Measurements from ENCODE around the gene FKBP6.
"Not testable (repeated sequence)": the region's sequence is repeated elsewhere in the genome, so short reads cannot be mapped to it uniquely, and the experiment has no call there.

The FKBP6 gene

DNA sequence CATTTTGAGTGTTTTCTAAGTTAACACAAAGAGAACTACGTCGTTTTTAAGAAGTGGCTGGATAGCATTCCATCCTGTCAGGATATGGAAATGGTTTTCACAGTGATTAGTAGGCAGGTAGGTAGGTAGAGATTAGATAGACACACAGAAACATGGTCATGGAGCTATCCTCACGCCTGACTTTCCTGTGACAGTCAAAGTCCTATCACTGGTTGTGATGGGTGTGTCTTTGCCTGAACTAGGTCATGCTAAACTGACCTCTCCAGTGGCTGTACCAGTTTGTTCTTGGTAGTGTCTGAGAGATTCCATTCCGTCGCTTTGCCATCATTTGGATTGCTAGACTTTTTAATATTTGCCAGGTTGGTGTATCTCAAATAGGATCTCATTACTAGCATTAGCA lies 28.2 kb downstream of the FKBP6 start:
- DNase-seq (ENCODE audit: low read depth), result no peak

DNA sequence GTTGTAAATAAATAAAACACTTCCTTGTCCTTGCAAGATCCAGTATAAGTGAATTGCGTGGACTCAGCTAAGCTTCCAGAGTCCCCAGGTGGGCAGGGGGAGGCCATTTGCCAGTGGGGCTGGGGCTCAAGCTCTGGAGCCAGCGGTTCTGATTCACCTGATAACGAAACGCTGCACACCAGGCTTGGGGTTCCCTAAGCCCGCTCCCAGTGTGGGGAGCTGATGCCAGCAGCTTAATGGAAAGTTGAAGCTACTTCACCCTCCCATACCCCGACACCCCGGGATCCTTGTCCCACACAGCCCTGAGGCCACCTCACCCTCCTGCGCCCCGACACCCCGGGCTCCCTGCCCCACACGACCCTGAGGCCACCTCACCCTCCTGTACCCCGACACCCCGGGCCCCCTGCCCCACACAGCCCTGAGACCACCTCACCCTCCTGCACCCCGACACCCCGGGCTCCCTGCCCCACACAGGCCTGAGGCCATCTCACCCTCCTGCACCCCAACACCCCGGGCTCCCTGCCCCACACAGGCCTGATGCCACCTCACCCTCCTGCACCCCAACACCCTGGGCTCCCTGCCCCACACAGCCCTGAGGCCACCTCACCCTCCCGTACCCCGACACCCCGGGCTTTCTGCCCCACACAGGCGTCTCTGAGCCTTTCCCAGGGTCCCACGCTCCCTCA lies 30.8 kb downstream of the FKBP6 start:
- no peak for DNase-seq (ENCODE audit: low read depth)

DNA sequence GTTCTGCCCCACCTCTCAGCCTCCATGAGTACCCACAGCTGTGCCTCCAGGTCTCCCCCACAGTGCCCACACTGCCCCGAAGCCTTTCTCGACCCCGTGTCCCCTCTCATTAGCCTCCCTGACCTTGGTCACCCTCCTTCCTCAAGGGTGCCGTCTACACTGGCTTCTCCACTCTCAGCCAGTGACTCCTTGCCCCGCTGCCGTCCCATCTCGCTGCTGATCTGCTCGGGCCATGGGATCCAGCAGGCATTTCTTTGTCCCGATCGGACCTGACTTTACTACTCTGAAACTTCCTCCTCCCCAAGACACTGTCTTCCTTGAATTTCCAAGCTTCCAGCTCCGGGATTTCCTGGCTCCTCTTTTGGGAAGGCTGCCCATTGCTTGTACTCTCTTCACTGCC lies 31.3 kb downstream of the FKBP6 start:
- DNase-seq (ENCODE audit: low read depth), result no peak

DNA sequence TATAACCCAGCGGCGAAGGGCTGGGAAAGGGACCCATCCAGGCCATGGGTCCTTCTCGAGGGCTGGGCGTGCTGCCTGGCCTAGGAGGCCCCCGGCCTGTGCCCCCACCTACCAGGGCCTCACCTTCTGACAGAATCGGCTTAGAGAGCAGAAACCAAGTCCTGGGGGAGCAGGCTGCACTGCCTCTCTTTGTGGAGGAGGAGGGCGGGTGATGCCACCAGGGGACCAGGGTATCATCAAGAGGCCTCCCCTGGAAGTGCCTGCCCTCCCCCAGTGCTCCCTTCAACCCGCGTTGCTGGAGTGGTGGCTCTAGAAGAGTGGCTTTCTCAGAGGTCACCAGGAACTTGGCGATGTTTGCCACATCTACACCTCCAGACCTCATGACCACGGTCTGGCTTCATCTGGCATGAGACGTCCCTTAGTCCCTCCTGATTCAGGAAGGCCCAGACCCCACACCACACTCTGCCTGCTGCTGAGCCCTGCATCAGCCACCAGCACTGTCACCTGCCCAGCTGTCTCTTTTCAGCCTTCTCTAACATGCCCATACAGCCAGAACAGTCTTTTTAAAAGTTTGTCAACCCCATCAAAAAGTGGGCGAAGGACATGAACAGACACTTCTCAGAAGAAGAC lies 31.9 kb downstream of the FKBP6 start:
- DNase-seq (ENCODE audit: low read depth), result no peak

DNA sequence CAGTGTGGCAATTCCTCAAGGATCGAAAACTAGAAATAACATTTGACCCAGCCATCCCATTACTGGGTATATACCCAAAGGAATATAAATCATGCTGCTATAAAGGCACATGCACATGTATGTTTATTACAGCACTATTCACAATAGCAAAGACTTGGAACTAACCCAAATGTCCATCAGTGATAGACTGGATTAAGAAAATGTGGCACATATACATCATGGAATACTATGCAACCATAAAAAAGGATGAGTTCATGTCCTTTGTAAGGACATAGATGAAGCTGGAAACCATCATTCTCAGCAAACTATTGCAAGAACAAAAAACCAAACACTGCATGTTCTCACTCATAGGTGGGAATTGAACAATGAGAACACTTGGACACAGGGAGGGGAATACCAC lies 32.6 kb downstream of the FKBP6 start:
- not testable (repeated sequence) for DNase-seq (ENCODE audit: low read depth)

DNA sequence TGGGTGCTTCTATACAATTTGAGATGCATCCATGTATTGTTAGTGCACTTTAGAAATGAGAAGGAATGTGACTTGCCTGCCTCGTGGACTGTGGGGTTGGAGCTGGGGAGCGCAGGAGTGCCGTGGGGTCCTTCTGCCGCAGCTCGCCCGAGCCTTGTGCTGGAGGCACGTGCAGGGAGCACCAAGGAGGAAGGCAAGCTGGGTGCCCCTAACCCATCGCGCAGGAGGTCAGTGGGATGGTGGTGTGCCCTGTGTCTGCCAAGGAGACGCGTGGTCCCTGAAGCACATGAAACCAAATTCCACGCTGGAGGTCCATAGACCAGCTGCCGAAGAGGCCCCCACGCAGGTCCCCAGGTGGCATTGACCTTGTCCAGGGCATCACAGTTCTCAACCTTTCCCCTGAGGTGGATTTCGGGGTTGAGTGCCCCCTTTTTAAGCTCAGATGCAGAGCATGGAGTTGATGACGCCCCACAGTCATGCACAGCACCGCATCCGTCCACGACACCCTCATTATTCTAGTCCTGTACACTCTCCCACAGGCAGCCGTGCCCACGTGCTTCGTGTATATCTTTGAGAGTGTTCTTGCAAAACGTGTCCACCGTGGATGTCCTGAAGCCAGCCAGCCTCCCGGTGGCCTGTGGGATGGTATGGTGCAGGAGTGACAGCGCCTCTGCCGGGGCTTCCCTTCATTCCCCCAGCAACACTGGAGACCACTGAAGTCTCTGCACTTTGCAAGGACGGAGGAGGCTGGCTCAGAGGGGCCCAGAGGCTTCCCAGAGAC lies 35.5 kb downstream of the FKBP6 start:
- DNase-seq (ENCODE audit: low read depth), result no peak

DNA sequence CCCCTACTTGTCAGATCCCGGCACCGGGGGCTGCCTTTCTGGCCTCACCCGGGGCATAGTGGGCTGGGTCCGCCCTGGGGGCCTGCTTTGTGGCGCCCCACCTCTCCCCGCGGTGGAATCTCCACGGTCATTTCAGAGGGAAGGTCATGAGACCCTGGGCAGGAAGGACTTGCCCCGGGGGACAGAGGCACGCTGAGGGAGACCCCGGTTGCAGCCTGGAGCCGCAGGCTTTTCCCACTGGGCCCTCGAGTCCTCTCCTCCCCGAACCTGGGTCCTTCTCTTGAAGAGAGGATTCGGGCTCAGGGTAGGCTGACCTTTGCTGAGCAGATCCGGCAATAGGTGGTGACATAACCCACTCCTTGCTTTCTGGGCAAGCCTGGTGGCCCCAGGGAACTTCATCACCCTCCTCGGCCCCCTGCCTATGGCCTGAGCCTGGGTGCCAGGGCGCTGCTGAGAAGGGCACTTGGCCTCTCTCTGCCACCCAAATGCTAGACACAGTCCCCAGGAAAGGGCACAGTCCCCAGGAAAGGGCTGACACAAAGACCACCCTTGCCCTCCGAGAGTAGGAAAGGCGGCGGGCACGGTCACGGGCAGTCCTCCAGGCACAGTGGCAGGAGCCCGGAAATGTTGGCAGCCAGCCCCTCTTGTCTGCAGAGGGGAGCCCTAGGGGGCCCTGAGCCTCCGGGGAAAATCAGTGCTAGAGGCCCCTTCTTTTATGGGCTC lies 36.2 kb downstream of the FKBP6 start:
- no peak for DNase-seq (ENCODE audit: low read depth)

DNA sequence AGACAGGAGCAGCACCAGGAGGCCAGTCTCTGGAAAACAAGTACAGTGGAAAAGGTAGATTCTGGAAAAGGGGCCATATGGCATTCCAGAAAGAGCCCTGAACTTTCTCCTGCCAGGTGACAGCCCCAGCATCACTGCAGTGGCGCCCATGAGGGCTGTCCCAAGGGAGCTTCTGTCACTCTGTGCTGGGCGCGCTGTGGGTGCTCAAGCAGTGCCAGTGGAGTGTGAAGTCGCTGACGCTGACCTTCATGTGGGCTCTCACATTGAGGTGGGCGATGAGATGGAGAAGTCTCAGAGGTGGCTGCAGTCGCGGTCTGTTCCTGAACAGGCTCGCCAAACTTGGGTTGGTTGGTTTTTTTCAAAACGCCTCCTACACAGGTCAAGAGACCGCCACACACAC lies 38.2 kb downstream of the FKBP6 start:
- no peak for DNase-seq (ENCODE audit: low read depth)

DNA sequence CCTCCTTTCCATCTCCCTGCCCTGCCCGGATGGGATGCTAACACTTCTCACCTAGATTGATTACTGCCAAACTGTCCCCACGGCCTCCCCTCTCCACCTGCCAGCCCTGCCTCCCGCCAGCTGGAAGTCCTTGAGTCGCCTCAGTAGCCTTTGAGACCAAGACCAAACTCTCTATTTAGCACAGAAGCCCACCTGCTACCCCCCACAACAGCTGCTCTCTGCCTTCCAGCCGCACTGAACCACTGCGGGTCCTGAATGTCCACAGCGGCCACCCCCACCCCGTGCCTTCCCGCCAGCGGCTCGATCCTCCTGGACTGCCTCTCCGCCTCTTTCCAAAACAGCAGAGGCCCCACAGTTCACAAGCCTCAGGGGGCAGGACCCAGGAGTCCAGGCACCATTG lies 39.0 kb downstream of the FKBP6 start:
- no peak for DNase-seq (ENCODE audit: low read depth)

DNA sequence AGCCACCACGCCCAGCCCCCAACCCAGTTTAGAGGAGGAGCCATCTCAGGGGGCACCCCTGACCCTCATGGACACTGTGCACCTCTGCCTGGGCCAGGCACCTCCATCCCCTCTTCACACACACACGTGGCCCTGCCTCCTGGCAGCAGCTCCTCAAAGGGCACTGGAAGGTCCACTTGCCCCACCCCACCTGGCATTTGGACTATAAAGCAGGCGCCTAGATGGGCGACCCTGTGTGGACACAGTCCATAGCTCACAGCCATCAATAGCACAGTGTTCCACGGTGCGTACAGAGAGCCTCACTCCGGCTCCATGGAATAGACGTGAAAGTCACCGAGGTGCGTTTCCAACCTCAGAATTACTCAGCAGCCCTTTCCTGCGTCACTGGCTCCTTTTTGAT lies 41.0 kb downstream of the FKBP6 start:
- no peak for DNase-seq (ENCODE audit: low read depth)

DNA sequence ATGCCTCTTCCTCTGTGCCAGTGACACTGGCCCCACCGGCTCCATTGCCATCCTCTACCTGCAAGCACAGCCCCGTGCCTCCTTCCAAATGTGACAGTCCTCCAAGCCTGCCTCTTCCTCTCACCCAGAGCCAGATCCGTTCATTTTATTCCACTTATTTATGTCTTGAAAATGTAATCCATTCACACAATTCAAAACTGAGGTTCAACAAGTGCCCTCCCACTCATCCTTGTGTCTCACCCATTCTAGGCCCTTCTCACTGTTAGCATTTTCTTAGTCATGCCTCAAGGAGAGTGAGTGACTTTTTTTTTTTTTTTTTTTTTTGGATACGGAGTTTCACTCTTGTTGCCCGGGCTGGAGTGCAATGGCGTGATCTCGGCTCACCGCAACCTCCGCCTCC lies 41.7 kb downstream of the FKBP6 start:
- no peak for DNase-seq (ENCODE audit: low read depth)

DNA sequence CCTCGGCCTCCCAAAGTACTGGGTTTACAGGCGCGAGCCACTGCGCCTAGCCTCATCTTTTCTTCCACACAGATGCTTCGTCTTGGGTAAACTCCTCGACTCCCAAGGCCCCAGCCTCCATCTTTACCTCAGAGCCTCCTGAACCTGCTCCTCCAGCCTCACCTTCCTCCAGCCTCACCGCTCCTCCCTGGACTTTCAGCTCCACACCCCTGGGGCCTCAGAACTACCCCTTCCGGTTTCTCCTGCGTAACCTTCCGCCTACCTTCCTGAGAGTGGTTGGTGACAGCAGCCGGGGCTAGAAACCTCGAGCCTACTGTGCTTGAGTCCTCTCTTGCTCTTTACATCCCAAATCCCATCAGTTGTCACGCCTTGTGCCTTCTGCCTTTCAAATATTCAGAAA lies 45.8 kb downstream of the FKBP6 start:
- DNase-seq (ENCODE audit: low read depth), result no peak

DNA sequence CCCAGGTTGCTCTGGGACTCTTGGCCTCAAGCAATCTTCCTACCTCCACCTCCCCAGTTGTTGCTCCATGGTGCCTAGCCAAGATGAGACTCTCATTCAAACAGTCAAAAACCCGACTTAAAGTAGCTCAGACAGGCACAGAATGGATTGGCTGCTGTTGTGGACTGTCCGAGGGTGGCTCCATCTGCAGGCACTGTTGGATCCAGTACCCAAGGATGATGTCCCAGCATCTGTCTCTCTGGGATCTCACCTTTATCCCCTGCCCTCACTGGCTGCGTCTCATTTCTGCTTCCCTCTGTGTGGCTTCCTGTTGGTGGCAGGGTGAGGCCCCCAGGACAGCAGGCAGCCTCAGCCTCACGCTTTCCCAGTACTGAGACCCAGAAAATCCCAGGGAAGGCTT lies 48.3 kb downstream of the FKBP6 start:
- DNase-seq (ENCODE audit: low read depth), result not testable (repeated sequence)

DNA sequence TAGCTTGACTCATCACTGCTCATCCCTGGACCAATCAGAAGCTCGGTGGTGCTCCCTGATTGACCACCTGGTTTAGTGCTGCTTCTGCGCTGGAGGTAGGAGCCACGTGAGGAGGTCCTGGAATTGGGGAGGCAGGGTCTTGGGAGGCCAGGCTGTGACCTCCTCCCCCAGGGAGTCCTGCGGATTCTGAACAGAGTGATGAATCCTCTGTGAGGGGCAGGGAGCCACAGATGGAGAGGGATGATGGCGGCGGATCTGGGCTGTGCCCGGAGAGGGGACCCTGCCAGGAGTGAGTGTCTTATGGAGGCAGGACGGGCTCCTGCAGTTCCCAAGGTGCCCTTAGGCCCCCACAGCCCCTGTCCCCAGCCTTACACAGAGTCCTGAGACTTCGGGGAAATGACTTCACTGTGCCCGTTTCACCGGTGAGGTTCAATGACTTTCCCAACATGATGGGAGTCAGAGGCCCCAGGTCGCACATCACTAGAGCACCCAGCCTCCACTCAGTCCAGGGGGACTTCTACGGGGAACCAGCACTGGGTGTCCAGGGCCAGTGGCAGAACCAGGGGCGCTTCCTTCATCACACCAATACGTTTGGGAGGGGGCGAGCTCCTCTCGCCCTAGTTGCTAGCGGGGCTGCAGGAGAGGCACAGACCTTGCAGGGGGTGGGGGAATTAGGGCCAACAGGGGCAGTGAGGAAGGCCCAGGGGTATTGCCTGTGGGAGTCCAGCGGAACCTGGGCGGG lies 48.9 kb downstream of the FKBP6 start:
- DNase-seq (ENCODE audit: low read depth), result no peak

DNA sequence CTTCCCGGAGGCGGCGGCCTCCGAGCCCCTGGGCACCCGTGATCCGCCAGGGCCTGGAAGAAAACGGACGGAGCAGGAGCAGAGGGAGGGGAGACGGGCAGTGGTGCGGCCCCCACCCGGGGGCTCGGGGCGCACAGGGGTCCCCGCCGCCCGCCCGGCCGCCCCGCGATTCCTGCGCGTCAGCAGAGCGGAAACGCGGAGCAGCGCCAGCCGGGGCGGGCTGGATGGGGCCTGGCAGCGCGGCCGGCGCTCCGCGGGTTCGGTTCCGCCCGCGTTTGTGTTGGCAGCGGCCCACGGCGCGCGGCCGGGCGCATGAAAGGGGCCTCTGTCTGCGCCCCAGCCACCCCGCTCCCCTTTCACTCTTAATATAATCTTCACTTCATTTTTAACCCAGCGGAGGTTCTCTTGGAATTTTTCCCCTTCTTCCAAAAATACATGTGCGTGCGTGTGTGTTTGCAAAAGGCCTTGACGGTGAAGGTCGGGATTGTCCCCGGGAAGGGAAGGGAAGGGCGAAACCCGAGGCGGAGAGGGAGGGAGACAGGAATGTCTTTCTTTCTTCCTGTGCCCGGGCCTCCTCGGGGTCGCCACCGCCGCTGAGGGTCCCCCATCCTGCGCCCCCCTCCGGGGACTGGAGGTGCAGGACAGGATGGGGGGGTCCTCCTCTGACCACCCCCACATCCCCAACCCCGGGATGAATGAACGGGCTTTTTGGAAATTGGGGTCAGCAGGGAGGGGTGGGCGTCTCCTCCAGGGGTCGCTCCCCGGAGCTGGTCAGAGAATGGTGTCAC lies 49.6 kb downstream of the FKBP6 start:
- DNase-seq (ENCODE audit: low read depth), result not testable (repeated sequence)

DNA sequence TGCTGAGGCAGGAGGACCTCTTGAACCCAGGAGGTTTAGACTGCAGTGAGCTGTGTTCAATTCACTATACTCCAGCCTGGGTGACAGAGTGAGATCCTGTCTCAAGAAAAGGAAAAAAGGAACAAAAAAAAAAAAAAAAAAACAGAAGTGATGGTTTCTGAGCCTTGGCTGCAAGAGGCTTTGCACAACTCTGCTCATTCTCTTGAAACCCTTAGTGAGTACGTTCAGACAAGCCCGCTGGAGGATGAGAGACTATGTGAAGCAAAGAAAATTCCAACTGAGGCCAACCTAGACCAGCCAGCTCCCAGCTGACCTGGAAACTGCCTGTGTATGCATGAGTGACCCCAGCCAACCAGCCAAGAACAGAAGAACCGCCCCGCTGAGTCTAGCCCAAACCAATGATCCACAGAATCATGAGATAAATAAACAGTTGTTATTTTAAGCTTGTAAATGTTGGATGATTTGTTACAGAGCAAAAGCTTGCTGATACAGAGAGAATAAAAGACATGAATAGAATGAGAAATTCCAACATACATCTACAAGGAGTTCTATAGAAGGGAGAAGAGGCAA lies 55.1 kb downstream of the FKBP6 start:
- no peak for DNase-seq (ENCODE audit: low read depth)

DNA sequence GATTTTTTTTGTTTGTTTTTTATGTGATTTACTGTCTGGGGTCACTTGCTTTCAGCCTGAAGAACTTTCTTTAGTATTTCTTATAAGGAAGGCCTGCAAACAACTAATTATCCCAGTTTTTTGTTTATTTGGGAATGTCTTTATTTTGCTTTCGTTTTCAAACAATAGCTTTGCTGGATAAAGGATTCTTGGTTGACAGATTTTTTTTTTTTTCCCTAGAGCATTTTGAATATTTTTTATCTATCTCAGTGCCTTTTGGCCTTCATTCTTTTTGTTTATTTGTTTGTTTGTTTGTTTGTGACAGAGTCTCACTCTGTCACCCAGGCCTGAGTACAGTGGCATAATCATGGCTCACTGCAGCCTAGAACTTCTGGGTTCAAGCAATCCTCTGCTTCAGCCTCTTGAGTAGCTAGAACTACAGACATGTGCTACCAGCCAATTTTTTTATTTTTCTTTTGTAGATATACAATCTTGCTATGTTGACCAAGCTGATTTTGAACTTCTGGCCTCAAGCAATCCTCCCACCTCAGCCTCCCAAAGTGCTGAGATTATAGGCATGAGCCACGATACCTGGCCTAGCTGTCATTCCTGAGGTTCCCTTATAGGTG lies 59.4 kb downstream of the FKBP6 start:
- no peak for DNase-seq (ENCODE audit: low read depth)

DNA sequence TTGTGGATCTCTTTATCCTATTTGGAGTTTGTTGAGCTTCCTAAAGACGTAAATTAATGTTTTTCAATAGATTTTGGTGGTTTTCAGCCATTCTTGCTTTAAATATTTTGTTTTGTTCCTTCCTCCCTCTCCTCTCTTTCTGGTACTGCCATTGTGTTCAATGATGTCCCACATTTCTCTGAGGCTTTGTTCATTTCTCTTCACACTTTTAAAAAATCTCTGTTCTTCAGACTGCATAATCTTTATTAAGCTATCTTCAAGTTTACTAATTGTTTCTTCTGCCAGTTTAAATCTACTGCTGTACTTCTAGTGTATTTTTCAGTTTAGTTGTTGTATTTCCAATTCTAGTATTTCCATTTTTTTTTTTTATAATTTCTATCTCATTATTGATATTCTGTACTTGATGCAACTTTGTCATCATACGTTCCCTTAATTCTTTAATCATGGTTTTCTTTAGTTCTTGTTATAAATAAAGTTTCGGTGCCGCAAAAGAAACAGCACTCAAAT lies 60.0 kb downstream of the FKBP6 start:
- DNase-seq (ENCODE audit: low read depth), result no peak

DNA sequence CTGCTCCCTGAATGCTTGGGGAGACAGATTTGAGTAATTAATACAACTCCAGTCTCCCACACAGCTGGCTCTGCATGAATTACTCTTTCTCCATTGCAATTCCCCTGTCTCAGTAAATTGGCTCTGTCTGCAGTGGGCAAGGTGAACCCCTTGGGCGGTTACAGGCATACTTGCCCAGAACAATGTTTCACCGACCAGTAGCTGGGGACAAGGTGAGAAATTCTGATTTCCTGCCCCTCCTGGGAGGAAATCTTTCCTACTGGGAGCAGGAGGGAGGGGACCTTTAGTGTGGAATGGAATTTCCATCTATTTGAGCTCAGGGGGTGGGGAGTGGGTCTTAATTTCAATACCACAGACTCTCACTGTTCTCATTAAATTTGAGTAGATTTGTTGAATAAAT lies 63.4 kb downstream of the FKBP6 start:
- DNase-seq (ENCODE audit: low read depth), result no peak

DNA sequence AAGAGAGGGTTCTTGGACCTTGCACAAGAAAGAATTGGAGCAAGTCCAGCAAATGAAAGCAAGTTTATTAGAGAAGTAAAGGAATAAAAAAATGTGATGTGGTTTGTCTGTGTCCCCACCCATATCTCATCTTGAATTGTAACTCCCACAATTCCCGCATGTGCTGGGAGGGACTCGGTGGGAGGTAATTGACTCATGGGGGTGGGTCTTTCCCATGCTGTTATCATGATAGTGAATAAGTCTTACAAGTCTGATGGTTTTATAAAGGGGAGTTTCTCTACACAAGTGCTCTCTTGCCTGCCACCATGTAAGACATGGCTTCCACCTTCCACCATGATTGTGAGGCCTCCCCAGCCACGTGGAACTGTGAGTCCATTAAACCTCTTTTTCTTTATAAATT lies 66.5 kb downstream of the FKBP6 start:
- no peak for DNase-seq (ENCODE audit: low read depth)

Measured in stimulated activated CD4-positive, alpha-beta T cell treated with anti-CD3 and anti-CD28 coated beads, Interleukin-2, amount 100 ng/mL, for 4 hours (primary cell).